Neural progenitor cell (in vitro differentiated cells): Measurements from ENCODE around the gene WIPF3.

Experiments used
- CTCF ChIP-seq: fragments of 200-600 bp; sonication (generic); IDR thresholded peaks from 2 replicates; pipeline ENCODE4 v1.5.1; 2017; ENCODE audit warnings: antibody characterized with exemption, mild to moderate bottlenecking
- EZH2phosphoT487 ChIP-seq: fragments of 200-600 bp; sonication (generic); IDR thresholded peaks from 2 replicates; pipeline ENCODE4 v1.6.1; 2017; ENCODE audit warnings: antibody characterized with exemption

DNA sequence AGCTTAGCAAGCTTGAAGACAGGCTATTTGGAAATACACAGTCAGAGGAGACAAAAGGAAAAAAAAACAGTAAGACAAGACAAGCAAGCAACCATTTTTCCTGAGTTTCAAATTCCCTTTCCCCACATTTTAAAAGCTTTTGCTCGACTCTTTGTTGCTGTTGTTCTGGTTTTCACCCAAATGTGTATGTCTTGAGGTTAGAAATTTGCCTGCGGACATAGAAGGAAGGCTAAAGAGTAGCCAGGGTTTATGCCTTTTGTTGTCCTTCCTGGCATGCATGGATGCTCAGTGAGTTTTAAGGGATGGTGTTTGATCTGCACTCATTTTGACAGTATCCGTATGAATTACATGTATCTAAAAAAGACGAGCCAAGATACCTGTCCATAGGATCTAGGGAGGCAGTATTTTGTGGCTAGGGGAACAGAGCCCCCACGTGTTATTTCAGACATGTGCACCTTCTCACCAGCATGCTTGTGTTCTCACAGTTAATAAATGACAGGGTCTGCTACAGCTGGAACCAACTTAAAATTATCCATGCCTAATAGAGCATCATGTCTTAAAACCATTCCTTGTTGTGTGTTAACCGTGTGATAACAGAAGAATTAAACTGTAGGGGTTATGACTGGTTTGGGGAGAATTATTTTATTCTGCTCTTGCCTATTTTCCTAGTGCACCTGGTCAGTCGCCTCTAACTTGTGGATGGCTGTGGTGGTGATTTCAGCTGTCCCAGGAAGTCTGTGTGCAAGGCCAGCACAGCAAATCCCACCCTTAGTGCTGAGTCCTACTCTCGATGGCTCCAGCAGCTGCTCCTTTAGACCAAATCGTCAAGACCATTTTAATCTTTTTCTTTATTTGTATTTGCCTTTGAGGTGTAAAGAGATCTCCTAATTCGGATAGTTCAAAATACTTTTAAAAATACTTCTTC is 9.1 kb downstream of the WIPF3 start:
- TF ChIP-seq CTCF (no peak), EZH2phosphoT487 (no peak)
